Measurements from ENCODE around the gene SLC25A21. TPM values are rescaled to one million over a fixed set of nuclear protein-coding genes. Genes with fewer than 3 reads are reported as not detected.

SLC25A21 gene
- total RNA-seq, 1 donor from 2014 or later: 2.3 TPM

GRCh38 chr14:37131205-37131604 is 41.2 kb downstream of the SLC25A21 start:
- Mint-ChIP-seq H3K4me1 (no peaks in the 10 kb centered on the region), H3K4me3 (no peak overlapping the region), H3K27me3 (ENCODE audit: low read depth) (no peaks in the 10 kb centered on the region), H3K27ac (no peak overlapping the region), H3K36me3 (no peaks in the 10 kb centered on the region), H3K9me3 (no peaks in the 10 kb centered on the region)
- TF ChIP-seq, protein P1, sequence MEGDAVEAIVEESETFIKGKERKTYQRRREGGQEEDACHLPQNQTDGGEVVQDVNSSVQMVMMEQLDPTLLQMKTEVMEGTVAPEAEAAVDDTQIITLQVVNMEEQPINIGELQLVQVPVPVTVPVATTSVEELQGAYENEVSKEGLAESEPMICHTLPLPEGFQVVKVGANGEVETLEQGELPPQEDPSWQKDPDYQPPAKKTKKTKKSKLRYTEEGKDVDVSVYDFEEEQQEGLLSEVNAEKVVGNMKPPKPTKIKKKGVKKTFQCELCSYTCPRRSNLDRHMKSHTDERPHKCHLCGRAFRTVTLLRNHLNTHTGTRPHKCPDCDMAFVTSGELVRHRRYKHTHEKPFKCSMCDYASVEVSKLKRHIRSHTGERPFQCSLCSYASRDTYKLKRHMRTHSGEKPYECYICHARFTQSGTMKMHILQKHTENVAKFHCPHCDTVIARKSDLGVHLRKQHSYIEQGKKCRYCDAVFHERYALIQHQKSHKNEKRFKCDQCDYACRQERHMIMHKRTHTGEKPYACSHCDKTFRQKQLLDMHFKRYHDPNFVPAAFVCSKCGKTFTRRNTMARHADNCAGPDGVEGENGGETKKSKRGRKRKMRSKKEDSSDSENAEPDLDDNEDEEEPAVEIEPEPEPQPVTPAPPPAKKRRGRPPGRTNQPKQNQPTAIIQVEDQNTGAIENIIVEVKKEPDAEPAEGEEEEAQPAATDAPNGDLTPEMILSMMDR (IDR thresholded peaks at IDR 0.05; ENCODE audit: unreplicated experiment): no peak
- no peak for DNase-seq (ENCODE audit: low spot score in 2 of 2, unreplicated experiment in 2 of 2)

- TF ChIP-seq, protein P1 (IDR thresholded peaks at IDR 0.05; ENCODE audit: unreplicated experiment): no peak
- Mint-ChIP-seq H3K27ac (no peak overlapping the region), H3K4me3 (no peak overlapping the region), H3K4me1 (no peaks in the 10 kb centered on the region), H3K27me3 (ENCODE audit: low read depth) (no peaks in the 10 kb centered on the region), H3K9me3 (no peaks in the 10 kb centered on the region), H3K36me3 (no peaks in the 10 kb centered on the region)
- DNase-seq (ENCODE audit: low spot score in 2 of 2, unreplicated experiment in 2 of 2): no peak
These were observed 43.4 kb downstream of the SLC25A21 start for GRCh38 chr14:37129047-37129446.

DNA sequence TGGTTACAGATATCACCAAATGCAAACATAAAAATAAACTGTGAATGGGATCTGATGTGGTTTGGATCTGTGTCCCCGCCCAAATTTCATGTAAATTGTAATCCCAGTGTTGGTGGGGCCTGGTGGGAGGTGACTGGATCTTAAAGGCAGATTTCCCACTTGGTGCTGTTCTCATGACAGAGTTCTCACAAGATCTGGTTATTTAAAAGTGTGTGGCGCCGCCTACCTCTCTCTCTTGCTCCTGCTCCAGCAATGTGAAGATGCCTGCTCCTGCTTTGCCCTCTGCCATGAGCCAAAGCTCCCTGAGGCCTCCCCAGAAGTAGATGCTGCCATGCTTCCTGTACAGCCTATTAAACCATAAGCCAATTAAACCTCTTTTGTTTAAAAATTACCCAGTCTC is 47.8 kb downstream of the SLC25A21 start:
- TF ChIP-seq, protein P1 (IDR thresholded peaks at IDR 0.05; ENCODE audit: unreplicated experiment): no peak
- H3K4me3 Mint-ChIP-seq: no peak overlapping the region
- no peaks in the 10 kb centered on the region for H3K36me3 Mint-ChIP-seq
- peaks cover 5% of the 10 kb centered on the region for H3K4me1 Mint-ChIP-seq
- no peaks in the 10 kb centered on the region for H3K9me3 Mint-ChIP-seq
- no peak overlapping the region for H3K27ac Mint-ChIP-seq
- no peak for DNase-seq (ENCODE audit: low spot score in 2 of 2, unreplicated experiment in 2 of 2)
- no peaks in the 10 kb centered on the region for H3K27me3 Mint-ChIP-seq (ENCODE audit: low read depth)

DNA sequence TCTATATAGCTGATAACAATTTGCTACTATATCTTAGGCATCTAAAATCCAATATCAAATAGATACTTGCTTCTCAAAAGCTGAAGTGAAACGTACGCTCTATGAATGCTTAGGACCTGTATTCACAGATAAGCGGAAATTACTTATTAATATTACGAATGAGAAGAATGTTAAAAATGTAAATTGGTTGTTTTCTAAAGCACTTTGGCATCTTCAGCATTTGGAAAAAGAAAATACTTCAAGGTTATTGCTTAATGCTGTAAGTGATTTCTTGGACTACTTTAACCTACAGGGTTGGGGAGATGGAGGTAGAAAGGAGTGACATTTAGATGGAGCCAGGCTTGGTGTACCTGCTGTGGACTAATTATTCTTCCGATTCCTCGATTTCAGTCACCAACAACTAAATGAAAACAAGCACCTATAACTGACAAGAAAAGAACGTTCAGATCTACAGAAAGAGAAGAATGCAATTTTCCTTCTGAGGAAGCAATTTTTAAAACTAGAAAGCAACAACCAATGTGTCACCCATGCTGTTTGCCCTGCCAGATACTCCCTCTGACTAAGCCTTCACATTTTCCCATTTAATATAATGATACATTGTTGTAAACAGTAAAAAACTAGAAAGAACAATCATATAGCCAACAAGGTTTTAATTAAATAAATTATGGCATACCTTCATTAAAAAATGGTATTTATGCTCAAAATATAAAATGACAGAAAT is 49.3 kb downstream of the SLC25A21 start:
- TF ChIP-seq, protein P1 (IDR thresholded peaks at IDR 0.05; ENCODE audit: unreplicated experiment): no peak
- H3K36me3 Mint-ChIP-seq: no peaks in the 10 kb centered on the region
- H3K4me3 Mint-ChIP-seq: no peak overlapping the region
- H3K27ac Mint-ChIP-seq: peak overlapping the region; percentile 4
- no peaks in the 10 kb centered on the region for H3K27me3 Mint-ChIP-seq (ENCODE audit: low read depth)
- peaks cover 5% of the 10 kb centered on the region for H3K4me1 Mint-ChIP-seq
- no peak for DNase-seq (ENCODE audit: low spot score in 2 of 2, unreplicated experiment in 2 of 2)
- peaks cover 2% of the 10 kb centered on the region for H3K9me3 Mint-ChIP-seq

- Mint-ChIP-seq H3K36me3 (no peaks in the 10 kb centered on the region), H3K4me1 (peaks cover 5% of the 10 kb centered on the region), H3K9me3 (peaks cover 4% of the 10 kb centered on the region), H3K27ac (no peak overlapping the region), H3K4me3 (no peak overlapping the region), H3K27me3 (ENCODE audit: low read depth) (no peaks in the 10 kb centered on the region)
- no peak for DNase-seq (ENCODE audit: low spot score in 2 of 2, unreplicated experiment in 2 of 2)
- TF ChIP-seq, protein P1 (IDR thresholded peaks at IDR 0.05; ENCODE audit: unreplicated experiment): no peak
These were observed 50.1 kb downstream of the SLC25A21 start for GRCh38 chr14:37122288-37122687.
